Cardiac muscle cell (in vitro differentiated cells and primary cell): ENCODE results near the gene GC. TPM values are rescaled to one million over a fixed set of nuclear protein-coding genes. Genes with fewer than 3 reads are reported as not detected.

ENCODE experiments used
- DNase-seq, 2 donors: peaks; one replicate each; pipeline versions ENCODE4 v3.0.0 to v3.0.0-alpha.2; 2010 to 2017; ENCODE audit warnings: low read depth in 1 of 2, low spot score in 1 of 2
- H3K27ac ChIP-seq: fragments of 200-600 bp; sonication (generic); 2 replicates; pipeline ENCODE4 v1.5.1; 2016
- H3K27me3 ChIP-seq: fragments of 200-600 bp; sonication (generic); 2 replicates; pipeline ENCODE4 v1.6.0; 2016; ENCODE audit warnings: control low read depth
- H3K36me3 ChIP-seq: fragments of 200-600 bp; sonication (generic); 2 replicates; pipeline ENCODE4 v1.5.1; 2016; ENCODE audit warnings: control low read depth
- H3K4me1 ChIP-seq: fragments of 200-600 bp; sonication (generic); 2 replicates; pipeline ENCODE4 v1.8.1; 2017; ENCODE audit warnings: low read depth, mild to moderate bottlenecking, mixed run types
- H3K4me3 ChIP-seq: fragments of 200-600 bp; sonication (generic); 2 replicates; pipeline ENCODE4 v1.5.1; 2016; ENCODE audit warnings: mild to moderate bottlenecking
- H3K9me3 ChIP-seq: fragments of 200-600 bp; sonication (generic); 2 replicates; pipeline ENCODE4 v1.5.1; 2017; ENCODE audit warnings: low read depth, mild to moderate bottlenecking, control low read depth
- CTCF ChIP-seq: IDR thresholded peaks from 2 replicates; pipeline ENCODE4 v1.5.1; 2012; ENCODE audit warnings: low read depth, mild to moderate bottlenecking, low read length
- polyA plus RNA-seq: library from polyadenylated mRNA; unstranded; fragments of >200 nt; fragmentation: Nextera tagmentation; extraction: Ambion mirVana; gene quantifications from 2 replicates; pipeline ENCODE4 v1.2.1, GENCODE V29; 2016
- total RNA-seq: library from RNA; depleted of rRNA; stranded (reverse); fragments of >200 nt; gene quantifications from 2 replicates; pipeline ENCODE4 v1.2.3, GENCODE V29; 2016

The GC gene
- total and polyA plus RNA-seq, 2 experiments from 2014 or later = 0.21 to 0.29 TPM

- Histone ChIP-seq H3K27me3 (no peaks in the 10 kb centered on the region), H3K9me3 (no peaks in the 10 kb centered on the region), H3K4me1 (peaks cover 4% of the 10 kb centered on the region), H3K27ac (no peak overlapping the region), H3K4me3 (no peak overlapping the region), H3K36me3 (no peaks in the 10 kb centered on the region)
- no peak for DNase-seq
- TF ChIP-seq CTCF = no peak
Observed at GRCh38 chr4:71785959-71786358, 2.1 kb upstream of the GC start.

GRCh38 chr4:71784569-71785197, 804 bp upstream of the GC start:
- TF ChIP-seq CTCF = no peak
- H3K27me3 ChIP-seq = no peaks in the 10 kb centered on the region
- no peaks in the 10 kb centered on the region for H3K36me3 ChIP-seq
- H3K4me1 ChIP-seq = peaks cover 4% of the 10 kb centered on the region
- no peak overlapping the region for H3K4me3 ChIP-seq
- H3K27ac ChIP-seq = no peak overlapping the region
- no peaks in the 10 kb centered on the region for H3K9me3 ChIP-seq
- no peak for DNase-seq

GRCh38 chr4:71777891-71778290, 6.0 kb downstream of the GC start:
- no peak for TF ChIP-seq CTCF
- no peaks in the 10 kb centered on the region for H3K36me3 ChIP-seq

GRCh38 chr4:71775449-71775848, 8.4 kb downstream of the GC start:
- Histone ChIP-seq H3K27me3 (no peaks in the 10 kb centered on the region), H3K36me3 (no peaks in the 10 kb centered on the region), H3K27ac (no peak overlapping the region), H3K4me3 (no peak overlapping the region), H3K9me3 (no peaks in the 10 kb centered on the region), H3K4me1 (peaks cover 42% of the 10 kb centered on the region)
- TF ChIP-seq CTCF = no peak
- DNase-seq = no peak

More at GRCh38 chr4:71777891-71778290, 6.0 kb downstream of the GC start:
- Histone ChIP-seq H3K4me1 (peaks cover 17% of the 10 kb centered on the region), H3K27ac (no peak overlapping the region), H3K27me3 (no peaks in the 10 kb centered on the region), H3K9me3 (no peaks in the 10 kb centered on the region), H3K4me3 (no peak overlapping the region)
- DNase-seq = no peak

GRCh38 chr4:71774136-71774535, 9.7 kb downstream of the GC start:
- TF ChIP-seq CTCF = no peak
- peak overlapping the region; percentile 18 for H3K27ac ChIP-seq
- no peaks in the 10 kb centered on the region for H3K27me3 ChIP-seq

GRCh38 chr4:71773004-71773403, 10.9 kb downstream of the GC start:
- DNase-seq = no peak
- H3K9me3 ChIP-seq = no peaks in the 10 kb centered on the region
- H3K27ac ChIP-seq = peak overlapping the region; percentile 89
- H3K27me3 ChIP-seq = no peaks in the 10 kb centered on the region
- H3K36me3 ChIP-seq = no peaks in the 10 kb centered on the region
- no peak for TF ChIP-seq CTCF
- peaks cover 55% of the 10 kb centered on the region for H3K4me1 ChIP-seq
- no peak overlapping the region for H3K4me3 ChIP-seq

More at GRCh38 chr4:71774136-71774535, 9.7 kb downstream of the GC start:
- Histone ChIP-seq H3K9me3 (no peaks in the 10 kb centered on the region), H3K4me1 (peaks cover 52% of the 10 kb centered on the region), H3K4me3 (no peak overlapping the region), H3K36me3 (no peaks in the 10 kb centered on the region)
- DNase-seq = peak in 1 of 2 donors; percentile 20
